GM12801 (cell line): ENCODE results near the gene ZNF443.

ENCODE experiments used
- TF ChIP-seq, protein P1 (sequence below): IDR thresholded peaks from one replicate; pipeline ENCODE4 v1.5.1; 2011; ENCODE audit warnings: control low read depth; ENCODE audit not compliant: insufficient read length; ENCODE audit errors: extremely low read depth

The ZNF443 gene

DNA sequence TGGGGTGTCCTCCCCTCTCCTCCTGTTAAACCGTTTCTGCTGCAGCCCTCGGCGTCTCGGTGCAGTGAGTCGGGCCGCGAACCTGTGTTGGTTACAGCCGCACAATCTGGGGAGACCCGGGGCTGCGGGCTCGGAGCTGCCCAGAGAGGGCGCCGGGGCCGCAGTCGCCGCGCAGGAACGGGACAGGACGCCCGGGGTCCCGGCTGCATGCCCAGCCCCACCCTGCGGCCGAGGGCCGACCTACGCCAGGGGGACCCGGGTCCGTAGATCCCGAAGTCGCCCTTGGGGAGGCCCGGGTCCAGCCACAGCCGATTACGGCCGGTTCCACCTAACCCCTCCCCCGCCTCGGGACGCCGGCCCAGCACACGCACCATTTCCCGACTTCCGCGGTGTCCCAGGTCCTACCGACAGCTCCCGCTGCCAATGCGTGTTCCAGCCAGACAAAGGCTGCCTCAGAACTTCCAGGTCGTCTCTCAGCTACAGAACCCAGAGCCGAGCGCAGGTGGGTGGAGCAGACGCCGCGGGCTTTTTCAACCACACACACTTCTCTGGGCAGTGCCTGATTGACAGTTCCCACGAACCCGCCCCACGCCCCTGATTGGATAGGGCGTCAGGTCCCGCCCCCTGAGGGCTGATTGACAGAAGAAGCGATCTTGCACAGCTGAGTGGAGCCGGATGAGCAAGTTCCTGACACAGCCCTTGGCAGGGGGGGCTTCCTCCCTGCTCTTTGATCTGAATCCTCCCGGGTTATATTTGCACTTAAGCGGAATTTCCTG, at the start of gene ZNF443:
Gene ZNF443 (minus strand): TSS at position 481 of the 776 bp plus-strand sequence. CDS start 107 bp downstream, at position 374.
- TF ChIP-seq, protein P1, sequence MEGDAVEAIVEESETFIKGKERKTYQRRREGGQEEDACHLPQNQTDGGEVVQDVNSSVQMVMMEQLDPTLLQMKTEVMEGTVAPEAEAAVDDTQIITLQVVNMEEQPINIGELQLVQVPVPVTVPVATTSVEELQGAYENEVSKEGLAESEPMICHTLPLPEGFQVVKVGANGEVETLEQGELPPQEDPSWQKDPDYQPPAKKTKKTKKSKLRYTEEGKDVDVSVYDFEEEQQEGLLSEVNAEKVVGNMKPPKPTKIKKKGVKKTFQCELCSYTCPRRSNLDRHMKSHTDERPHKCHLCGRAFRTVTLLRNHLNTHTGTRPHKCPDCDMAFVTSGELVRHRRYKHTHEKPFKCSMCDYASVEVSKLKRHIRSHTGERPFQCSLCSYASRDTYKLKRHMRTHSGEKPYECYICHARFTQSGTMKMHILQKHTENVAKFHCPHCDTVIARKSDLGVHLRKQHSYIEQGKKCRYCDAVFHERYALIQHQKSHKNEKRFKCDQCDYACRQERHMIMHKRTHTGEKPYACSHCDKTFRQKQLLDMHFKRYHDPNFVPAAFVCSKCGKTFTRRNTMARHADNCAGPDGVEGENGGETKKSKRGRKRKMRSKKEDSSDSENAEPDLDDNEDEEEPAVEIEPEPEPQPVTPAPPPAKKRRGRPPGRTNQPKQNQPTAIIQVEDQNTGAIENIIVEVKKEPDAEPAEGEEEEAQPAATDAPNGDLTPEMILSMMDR = no peak

DNA sequence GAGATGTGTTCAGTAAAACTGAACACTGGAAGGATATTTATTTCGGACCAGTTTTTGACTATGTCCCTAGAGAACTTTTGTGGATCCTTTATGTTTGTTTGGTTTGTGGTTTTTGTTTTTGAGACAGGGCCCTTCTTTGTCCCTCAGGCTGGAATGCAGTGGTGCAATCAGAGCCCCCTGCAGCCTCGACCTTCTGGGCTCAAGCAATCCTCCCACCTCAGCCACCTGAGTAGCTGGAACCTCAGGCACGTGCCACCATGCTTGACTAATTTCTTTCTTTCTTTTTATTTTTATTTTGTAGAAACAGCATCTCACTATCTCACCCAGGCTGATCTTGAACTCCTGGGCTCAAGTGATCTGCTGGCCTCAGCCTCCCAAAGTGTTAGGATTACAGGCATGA, 44.8 kb upstream of the ZNF443 start:
- TF ChIP-seq, protein P1 = no peak

DNA sequence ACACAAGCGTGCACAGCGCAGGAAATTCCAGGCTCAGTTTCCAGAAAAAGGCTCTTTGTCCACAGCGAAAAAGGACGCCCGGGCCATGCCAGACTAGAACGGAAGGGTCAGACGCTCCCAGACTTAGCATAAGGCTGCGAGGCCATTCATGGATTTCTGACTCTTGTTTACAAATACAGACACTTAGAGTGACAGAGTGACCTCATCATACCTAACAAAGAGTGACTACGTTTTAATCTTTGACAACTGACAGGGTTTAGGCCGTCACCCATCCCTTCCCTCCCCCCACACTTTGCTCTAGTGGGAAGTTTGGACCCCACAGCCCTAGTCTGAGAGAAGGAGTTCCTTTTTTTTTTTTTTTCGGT, 44.2 kb upstream of the ZNF443 start:
- TF ChIP-seq, protein P1 = no peak

DNA sequence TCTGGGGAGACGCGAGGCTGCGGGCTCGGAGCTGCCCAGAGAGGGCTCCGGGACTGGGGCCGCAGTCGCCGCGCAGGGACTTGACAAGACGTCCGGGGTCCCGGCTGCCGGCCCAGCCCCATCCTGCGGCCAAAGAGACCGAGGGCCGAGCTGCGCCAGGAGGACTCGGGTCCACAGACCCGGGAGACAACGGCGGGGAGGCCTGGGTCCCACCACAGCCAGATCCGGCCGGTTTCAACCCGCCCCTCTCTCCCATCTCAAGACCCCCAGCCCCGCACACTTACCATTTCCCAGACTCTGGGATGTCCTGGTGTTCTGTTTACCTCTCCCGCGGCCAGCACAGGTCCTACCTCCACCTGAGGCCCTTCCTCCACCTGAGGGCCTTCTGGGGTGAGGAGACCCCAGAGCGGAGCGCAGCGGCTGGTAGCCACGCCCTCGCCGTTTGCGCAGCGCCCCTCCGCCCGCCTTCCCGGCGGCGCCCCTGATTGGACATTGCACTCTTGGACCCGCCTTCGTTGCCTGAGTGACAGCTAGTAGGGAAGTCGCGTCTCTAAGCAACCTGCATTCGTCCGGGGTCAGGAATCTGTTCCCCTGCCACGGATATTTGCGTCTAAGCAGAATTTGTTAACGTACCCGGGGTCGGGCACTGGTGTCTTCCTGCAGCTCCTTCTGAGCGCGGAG, 43.7 kb upstream of the ZNF443 start, which contains the start of gene ZNF709:
Gene ZNF709 (minus strand): TSS at position 446 of the 681 bp plus-strand sequence. CDS start 159 bp downstream, at position 287.
- TF ChIP-seq, protein P1 = no peak

DNA sequence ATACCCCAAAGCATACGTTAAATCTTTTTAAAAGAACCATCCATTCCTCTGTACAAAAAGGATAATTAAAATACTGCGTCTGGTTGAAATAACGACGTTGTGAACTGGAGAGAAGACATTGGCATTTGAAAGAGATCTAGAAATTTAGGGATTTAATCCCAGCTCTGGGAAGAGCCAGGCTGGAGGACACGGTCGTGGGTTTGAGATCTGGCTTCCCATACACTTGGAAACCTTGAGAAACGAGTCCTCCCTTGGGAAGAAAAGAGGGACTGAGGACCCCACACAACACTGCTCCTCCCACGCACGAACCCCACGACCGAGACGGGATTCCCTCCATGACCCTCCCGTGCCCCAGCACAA, 43.2 kb upstream of the ZNF443 start:
- TF ChIP-seq, protein P1 = no peak

DNA sequence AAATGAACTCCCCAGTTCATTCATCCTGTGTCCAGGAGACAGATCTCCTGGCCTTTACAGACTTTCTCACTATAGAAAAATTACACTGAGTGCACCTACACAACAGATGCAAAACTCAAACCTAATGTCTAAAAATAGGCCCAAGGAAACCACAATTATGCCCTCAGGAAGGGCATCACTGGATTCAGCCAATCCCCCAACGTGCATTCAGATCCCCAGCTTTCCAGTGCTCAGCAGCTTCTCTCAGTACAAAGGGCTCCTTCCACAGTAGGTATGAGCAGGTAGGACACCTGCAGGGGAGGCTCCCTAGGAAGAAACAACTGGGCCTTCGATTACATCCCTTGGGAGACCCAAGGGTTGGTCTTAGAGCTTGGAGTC, 41.7 kb upstream of the ZNF443 start:
- TF ChIP-seq, protein P1 = no peak

DNA sequence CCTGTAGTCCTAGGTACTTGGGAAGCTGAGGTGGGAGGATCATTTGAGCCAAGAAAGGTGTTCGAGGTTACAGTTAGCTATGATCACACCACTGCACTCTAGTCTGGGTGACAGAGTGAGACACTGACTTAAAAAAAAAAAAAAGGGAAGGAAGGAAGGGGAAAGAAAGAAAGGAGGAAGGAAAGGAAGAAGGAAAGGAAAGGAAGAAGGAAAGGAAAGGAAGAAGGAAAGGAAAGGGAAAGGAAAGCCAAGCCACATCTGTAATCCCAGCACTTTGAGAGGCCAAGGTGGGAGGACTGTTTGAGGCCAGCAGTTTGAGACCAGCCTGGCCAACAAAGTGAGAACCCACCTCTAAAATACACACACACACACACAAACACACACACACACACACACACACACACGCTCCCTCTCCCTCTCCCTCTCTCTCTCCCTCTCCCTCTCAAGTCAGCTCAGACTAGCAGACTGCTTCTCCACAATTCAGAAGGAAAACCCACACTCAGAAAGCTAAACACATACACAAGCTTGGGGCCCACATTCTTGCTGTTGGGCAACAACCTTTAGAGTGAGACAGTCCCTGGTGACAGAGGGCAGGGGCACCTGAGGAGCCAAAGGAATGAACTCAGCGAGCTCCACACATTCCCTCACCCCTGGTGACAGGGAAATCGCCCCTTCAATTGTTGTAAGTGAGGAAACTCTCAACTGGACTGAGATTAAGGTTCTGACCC, 41.1 kb upstream of the ZNF443 start:
- TF ChIP-seq, protein P1 = no peak
